GM06990 (cell line): ENCODE results near the gene SYNE2.

ENCODE experiments used
- DNase-seq: peaks from one replicate; pipeline ENCODE4 v3.0.0-alpha.2; 2011; ENCODE audit not compliant: insufficient read length; ENCODE audit errors: extremely low read depth
- H3K27me3 ChIP-seq: replicated peaks from 2 replicates; pipeline ENCODE4 v1.6.0; 2011; ENCODE audit warnings: low read length; ENCODE audit not compliant: control insufficient read depth, insufficient read depth
- H3K36me3 ChIP-seq: 2 replicates; pipeline ENCODE4 v1.5.1; 2011; ENCODE audit warnings: low read length; ENCODE audit not compliant: control insufficient read depth, insufficient read depth
- H3K4me3 ChIP-seq: replicated peaks from 2 replicates; pipeline ENCODE4 v1.5.1; 2011; ENCODE audit warnings: low read depth, mild to moderate bottlenecking, control low read depth, low read length
- CTCF ChIP-seq: IDR thresholded peaks from 2 replicates; pipeline ENCODE4 v1.5.1; 2011; ENCODE audit warnings: low read length, control low read depth, mild to moderate bottlenecking, inconsistent platforms; ENCODE audit not compliant: insufficient read depth, poor library complexity, severe bottlenecking

Gene SYNE2

GRCh38 chr14:63874223-63874622 lies 21.4 kb downstream of the SYNE2 start:
- no peak for DNase-seq
- H3K27me3 ChIP-seq = no peaks in the 10 kb centered on the region
- no peaks in the 10 kb centered on the region for H3K36me3 ChIP-seq
- H3K4me3 ChIP-seq = no peak overlapping the region
- TF ChIP-seq CTCF = no peak

GRCh38 chr14:63875311-63875710 lies 22.5 kb downstream of the SYNE2 start:
- Histone ChIP-seq H3K4me3 (no peak overlapping the region), H3K27me3 (no peaks in the 10 kb centered on the region), H3K36me3 (no peaks in the 10 kb centered on the region)
- TF ChIP-seq CTCF = no peak
- DNase-seq = no peak

DNA sequence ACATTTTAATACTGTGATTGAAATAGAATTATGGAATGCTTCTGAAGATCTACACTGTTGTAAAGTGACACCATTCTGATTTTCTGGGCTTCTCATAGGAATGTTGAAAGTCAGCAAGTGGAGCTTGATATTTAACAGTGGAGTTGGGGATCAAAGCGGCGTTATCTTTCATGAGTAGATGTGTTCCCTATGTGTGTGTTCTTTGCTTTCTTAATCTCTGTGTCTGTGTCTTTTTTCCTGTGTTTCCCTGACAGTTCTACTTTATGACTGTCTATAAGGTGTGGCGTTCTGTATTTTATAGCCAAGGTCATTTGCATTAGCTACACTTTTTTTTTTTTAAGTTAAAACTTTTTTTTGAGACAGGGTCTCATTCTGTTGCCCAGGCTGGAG lies 24.7 kb downstream of the SYNE2 start:
- no peak for TF ChIP-seq CTCF
- Histone ChIP-seq H3K4me3 (no peak overlapping the region), H3K36me3 (no peaks in the 10 kb centered on the region), H3K27me3 (no peaks in the 10 kb centered on the region)
- DNase-seq = no peak

DNA sequence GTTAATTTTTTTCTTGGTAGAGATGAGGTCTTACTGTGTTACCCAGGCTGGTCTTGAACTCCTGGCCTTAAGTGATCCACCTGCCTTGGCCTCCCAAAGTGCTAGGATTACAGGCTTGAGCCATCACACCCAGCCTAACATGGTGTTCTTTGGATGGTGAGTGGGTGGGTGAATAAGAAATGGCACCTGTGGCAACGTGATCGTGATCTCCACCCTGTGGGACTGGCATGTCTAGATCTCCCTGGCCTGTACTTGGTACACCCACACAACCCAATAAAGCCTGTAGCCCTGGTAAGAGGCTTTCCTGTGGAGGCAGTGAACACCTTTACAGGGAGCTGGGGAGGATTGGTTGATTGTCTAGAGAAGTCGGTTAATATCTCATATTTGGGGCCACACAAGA lies 25.2 kb downstream of the SYNE2 start:
- Histone ChIP-seq H3K36me3 (no peaks in the 10 kb centered on the region), H3K27me3 (no peaks in the 10 kb centered on the region), H3K4me3 (no peak overlapping the region)
- no peak for DNase-seq
- TF ChIP-seq CTCF = no peak

DNA sequence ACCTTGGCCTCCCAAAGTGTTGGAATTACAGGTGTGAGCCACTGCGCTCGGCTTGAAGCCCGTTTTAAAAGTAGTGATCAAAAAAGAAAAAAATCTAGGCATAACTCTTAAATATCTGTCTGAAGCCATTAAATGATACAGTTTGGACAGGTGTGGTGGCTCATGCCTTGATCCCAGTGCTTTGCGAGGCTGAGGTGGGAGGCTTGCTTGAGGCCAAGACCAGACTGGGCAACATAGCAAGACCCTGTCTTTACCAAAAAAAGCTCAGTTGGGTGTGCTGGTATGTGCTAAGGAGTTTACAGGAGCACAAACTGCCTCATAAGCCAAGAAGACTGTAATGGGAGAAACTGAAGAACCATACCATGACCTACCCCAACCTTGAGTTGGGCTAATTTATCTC lies 26.0 kb downstream of the SYNE2 start:
- Histone ChIP-seq H3K36me3 (no peaks in the 10 kb centered on the region), H3K4me3 (no peak overlapping the region), H3K27me3 (no peaks in the 10 kb centered on the region)
- DNase-seq = no peak
- no peak for TF ChIP-seq CTCF

GRCh38 chr14:63881926-63882325 lies 29.1 kb downstream of the SYNE2 start:
- Histone ChIP-seq H3K4me3 (no peak overlapping the region), H3K27me3 (no peaks in the 10 kb centered on the region), H3K36me3 (no peaks in the 10 kb centered on the region; the same call in 1 of the 2 replicates)
- no peak for TF ChIP-seq CTCF
- DNase-seq = no peak
